Measurements from ENCODE around the gene CRB1. TPM values are rescaled to one million over a fixed set of nuclear protein-coding genes. Genes with fewer than 3 reads are reported as not detected.

CRB1 gene
- total and polyA plus RNA-seq, 4 donors: 0.03 to 0.55 (median 0.30) TPM

- TF ChIP-seq, protein P1, sequence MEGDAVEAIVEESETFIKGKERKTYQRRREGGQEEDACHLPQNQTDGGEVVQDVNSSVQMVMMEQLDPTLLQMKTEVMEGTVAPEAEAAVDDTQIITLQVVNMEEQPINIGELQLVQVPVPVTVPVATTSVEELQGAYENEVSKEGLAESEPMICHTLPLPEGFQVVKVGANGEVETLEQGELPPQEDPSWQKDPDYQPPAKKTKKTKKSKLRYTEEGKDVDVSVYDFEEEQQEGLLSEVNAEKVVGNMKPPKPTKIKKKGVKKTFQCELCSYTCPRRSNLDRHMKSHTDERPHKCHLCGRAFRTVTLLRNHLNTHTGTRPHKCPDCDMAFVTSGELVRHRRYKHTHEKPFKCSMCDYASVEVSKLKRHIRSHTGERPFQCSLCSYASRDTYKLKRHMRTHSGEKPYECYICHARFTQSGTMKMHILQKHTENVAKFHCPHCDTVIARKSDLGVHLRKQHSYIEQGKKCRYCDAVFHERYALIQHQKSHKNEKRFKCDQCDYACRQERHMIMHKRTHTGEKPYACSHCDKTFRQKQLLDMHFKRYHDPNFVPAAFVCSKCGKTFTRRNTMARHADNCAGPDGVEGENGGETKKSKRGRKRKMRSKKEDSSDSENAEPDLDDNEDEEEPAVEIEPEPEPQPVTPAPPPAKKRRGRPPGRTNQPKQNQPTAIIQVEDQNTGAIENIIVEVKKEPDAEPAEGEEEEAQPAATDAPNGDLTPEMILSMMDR (IDR thresholded peaks at IDR 0.05; ENCODE audit: control extremely low read depth, extremely low read depth): no peak
- no peaks in the 10 kb centered on the region for H3K9me3 ChIP-seq (ENCODE audit: control insufficient read depth in 4 of 4, insufficient read depth in 3 of 4, low read length in 3 of 4)
- H3K4me1 ChIP-seq (ENCODE audit: control insufficient read depth in 5 of 5, insufficient read depth in 5 of 5, low read length in 5 of 5): no peaks in the 10 kb centered on the region
- no peak overlapping the region for H3K4me3 ChIP-seq
- 45 to 81% methylated on average over 2 of the region's 2 CpGs for WGBS, 2 donors
- H3K27me3 ChIP-seq (ENCODE audit: control insufficient read depth in 3 of 3, insufficient read depth in 3 of 3, low read length in 2 of 3): no peaks in the 10 kb centered on the region
- H3K36me3 ChIP-seq (ENCODE audit: control insufficient read depth in 4 of 4, insufficient read depth in 4 of 4, low read length in 4 of 4): no peaks in the 10 kb centered on the region
- ATAC-seq (ENCODE audit: insufficient read depth, low FRiP score): no peak
- H3K9ac ChIP-seq (ENCODE audit: insufficient read depth in 1 of 2, low read length in 2 of 2): no peak overlapping the region
- DNase-seq: no peak
- no peak overlapping the region for H3K27ac ChIP-seq (ENCODE audit: low read depth in 1 of 2, low read length in 1 of 2)
Measured at GRCh38 chr1:197390856-197391255, 122.8 kb downstream of the CRB1 start.

DNA sequence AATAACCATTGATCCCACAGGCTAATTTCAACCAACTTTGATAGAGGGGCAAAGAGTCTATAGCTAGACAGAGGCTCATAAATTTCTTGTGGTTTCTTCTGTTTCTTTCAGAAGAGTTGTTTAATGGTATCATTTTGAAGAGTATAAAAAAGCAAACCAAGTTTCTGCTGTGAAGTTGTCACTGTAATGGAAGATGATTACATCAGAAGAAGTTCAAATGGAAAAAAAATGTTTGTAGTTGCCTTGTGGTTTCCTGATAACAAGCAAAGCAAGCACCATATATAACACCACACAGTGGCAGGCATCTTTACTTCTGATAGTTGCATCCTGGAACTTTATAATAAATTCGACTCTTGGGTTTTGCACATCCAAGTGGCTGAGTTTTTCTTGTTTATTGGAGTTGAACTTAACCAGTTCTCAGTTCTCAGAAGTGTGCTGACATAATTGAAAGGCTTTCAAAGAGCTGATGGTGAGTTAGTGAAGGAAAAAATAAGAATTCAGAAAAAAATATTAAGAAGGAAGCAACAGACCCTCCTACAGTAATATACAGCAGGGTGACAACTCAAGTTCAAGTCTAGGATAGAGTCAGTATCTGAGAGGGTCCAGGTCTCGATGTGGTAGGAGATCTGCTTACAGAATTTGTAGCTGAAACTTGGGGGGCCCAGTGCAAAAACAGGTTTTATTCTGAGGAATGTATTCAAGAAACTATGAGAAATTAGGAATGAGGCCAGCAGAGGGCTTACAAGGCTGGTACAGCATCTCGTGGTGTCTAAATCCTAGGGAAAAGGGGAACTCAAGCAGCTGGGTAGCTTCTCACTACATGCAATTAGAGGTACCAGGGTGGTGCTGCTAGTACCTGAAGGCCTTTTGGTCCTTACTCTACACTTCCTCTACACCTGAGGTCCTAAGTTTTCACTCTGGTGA, 123.5 kb downstream of the CRB1 start:
- H3K9ac ChIP-seq (ENCODE audit: insufficient read depth in 1 of 2, low read length in 2 of 2): no peak overlapping the region
- DNase-seq: peak in 1 of 3 donors; percentile 7
- no peaks in the 10 kb centered on the region for H3K36me3 ChIP-seq (ENCODE audit: control insufficient read depth in 4 of 4, insufficient read depth in 4 of 4, low read length in 4 of 4)
- TF ChIP-seq, protein P1 (IDR thresholded peaks at IDR 0.05; ENCODE audit: control extremely low read depth, extremely low read depth): no peak
- H3K27ac ChIP-seq (ENCODE audit: low read depth in 1 of 2, low read length in 1 of 2): no peak overlapping the region
- H3K4me1 ChIP-seq (ENCODE audit: control insufficient read depth in 5 of 5, insufficient read depth in 5 of 5, low read length in 5 of 5): no peaks in the 10 kb centered on the region
- H3K27me3 ChIP-seq (ENCODE audit: control insufficient read depth in 3 of 3, insufficient read depth in 3 of 3, low read length in 2 of 3): no peaks in the 10 kb centered on the region
- no peaks in the 10 kb centered on the region for H3K9me3 ChIP-seq (ENCODE audit: control insufficient read depth in 4 of 4, insufficient read depth in 3 of 4, low read length in 3 of 4)
- H3K4me3 ChIP-seq: no peak overlapping the region
- no peak for ATAC-seq (ENCODE audit: insufficient read depth, low FRiP score)
- WGBS, 2 donors: 60 to 69% methylated on average over 3 of the region's 3 CpGs

GRCh38 chr1:197392541-197392940, 124.5 kb downstream of the CRB1 start:
- no peak overlapping the region for H3K9ac ChIP-seq (ENCODE audit: insufficient read depth in 1 of 2, low read length in 2 of 2)
- H3K4me3 ChIP-seq: no peak overlapping the region
- H3K27ac ChIP-seq (ENCODE audit: low read depth in 1 of 2, low read length in 1 of 2): no peak overlapping the region
- WGBS, 2 donors: 80 to 97% methylated on average over 1 of the region's 1 CpG
- TF ChIP-seq, protein P1 (IDR thresholded peaks at IDR 0.05; ENCODE audit: control extremely low read depth, extremely low read depth): no peak
- no peaks in the 10 kb centered on the region for H3K4me1 ChIP-seq (ENCODE audit: control insufficient read depth in 5 of 5, insufficient read depth in 5 of 5, low read length in 5 of 5)
- DNase-seq: no peak
- H3K36me3 ChIP-seq (ENCODE audit: control insufficient read depth in 4 of 4, insufficient read depth in 4 of 4, low read length in 4 of 4): no peaks in the 10 kb centered on the region
- no peaks in the 10 kb centered on the region for H3K9me3 ChIP-seq (ENCODE audit: control insufficient read depth in 4 of 4, insufficient read depth in 3 of 4, low read length in 3 of 4)
- no peak for ATAC-seq (ENCODE audit: insufficient read depth, low FRiP score)
- H3K27me3 ChIP-seq (ENCODE audit: control insufficient read depth in 3 of 3, insufficient read depth in 3 of 3, low read length in 2 of 3): no peaks in the 10 kb centered on the region

All from lung (tissue), 12 donors.